DMS53 treated with DMSO at 0.1 percent for 48 hours (cell line): ENCODE data around the gene RBM12.

Source experiments
- DNase-seq: peaks from one replicate; lab custom pipeline; 2025; ENCODE audit not compliant: unreplicated experiment; lab: John Stamatoyannopoulos, UW

The RBM12 gene

GRCh38 chr20:35654415-35654814 lies 10.3 kb downstream of the RBM12 start:
- no peak for DNase-seq

- DNase-seq = no peak
Observed at GRCh38 chr20:35653893-35654292, 10.8 kb downstream of the RBM12 start.

DNA sequence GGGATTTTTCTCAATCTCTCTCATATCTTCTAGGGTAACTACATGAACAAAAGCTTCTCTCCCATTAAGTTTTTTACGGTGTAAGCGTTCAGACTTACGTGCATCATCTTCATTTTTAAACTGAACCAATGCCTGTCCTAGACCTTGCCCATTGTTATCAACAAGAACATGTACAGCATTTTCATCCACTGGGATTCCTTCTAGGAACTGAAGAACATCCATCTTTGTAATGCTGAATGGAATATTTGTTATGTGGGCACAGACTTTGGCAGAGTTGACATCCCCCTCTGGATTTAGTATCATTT lies 11.3 kb downstream of the RBM12 start:
- DNase-seq = no peak

DNA sequence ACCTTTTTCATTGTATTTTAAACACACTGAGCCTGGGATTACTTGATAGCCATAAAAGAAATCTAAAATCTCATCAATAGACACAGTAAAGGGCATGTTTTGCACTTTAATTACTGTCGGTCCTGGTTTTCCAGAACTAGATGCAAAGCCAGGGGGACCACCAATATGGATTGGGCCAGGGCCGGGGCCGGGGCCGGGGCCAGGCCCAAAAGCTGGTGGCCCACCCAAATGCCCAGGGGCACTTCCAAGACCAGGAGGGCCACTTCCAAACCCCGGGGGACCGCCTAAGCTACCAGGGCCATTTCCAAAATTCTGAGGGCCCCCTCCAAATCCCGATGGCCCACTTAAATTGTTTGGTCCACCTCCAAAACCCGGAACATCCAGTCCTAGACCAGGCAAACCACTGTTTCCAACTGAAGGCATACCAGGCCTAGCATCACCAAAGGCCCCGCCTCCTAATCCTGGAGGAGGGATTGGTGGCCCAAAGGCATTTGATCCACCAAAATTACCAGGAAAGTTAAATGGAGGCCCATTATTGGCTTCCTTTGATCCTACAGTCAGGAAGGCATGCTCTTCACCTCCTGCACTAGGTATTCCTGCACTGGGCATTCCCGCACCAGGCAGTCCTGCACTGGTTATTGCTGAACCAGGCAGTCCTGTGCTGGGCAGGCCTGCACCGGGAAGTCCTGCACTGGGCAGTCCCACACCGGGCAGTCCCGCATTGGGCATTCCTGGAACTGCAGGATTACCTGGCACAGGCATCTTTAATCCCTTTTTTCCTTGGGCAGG lies 11.9 kb downstream of the RBM12 start:
- no peak for DNase-seq

DNA sequence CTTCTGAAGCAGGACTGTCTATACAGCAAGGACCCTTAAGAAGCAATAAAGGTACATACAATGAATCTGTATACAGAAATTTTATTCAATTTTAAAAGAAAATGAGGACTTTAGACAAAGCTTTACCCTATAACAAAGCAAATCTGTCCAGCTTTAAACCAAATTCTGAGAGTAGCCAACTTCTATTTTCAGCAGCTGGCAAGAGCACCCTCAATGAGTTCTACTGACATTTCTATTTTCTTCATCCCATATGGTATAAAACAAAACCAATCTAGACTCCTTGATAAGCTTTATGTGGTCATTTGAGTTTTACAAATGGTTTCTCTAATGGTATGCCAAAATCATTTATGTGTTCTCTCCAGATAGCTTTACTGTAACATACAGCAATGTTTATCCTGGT lies 12.7 kb downstream of the RBM12 start:
- no peak for DNase-seq

DNA sequence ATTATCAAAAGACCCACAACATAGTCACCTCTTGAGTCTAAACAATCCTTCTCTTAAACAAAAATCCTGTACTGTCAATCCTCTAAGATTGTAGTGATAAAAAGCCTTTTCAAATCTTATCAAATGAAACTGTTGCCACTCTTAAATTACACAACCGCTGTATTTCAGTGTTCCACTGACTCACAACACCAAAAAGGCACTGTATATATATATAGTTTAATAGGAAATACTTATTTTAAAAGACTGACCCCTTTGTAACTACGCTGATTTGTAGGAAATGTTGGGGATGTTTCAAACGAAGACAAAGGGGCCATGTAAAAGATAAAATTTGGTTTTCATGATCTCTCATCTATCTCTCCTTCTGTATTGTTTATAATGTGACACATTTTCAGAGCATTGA lies 14.1 kb downstream of the RBM12 start:
- DNase-seq = no peak

DNA sequence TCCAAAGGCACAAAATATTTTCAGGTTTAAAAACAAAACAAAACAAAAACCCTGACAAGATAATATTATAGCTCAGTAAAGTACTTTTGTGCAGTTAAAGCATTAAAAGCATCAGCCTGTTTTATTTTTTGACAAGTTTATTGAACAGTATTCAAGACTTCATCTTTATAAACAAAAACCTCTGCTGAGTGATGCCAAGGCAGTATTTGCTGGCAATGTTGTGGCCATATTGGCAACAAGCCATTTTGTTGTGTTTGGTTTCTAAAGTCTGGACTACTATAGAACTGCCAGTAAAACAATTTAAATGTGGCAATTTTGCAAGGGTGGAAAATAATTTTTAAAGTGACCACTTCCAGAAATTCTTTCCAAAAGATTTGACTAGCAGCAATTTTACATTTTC lies 15.9 kb downstream of the RBM12 start:
- no peak for DNase-seq

GRCh38 chr20:35644806-35645205 lies 19.9 kb downstream of the RBM12 start:
- no peak for DNase-seq

DNA sequence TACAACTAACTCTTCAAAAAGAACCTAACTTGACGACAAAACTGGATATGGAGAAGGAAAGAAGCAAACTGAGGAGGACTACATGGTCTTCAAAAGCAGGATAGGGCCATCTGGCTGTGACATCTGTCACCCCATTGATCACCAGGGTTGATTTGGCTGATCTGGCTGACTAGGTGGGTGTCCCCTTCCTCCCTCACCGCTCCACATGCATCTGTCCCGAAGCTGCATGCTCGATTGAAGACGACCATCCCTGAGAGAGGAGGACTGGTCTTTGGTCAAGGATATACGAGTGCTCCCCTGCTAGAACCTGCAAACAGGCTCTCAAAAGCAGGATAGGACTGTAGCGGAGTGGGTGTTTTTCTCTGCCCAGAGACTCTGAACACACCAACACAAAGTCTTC lies 21.7 kb downstream of the RBM12 start:
- no peak for DNase-seq

DNA sequence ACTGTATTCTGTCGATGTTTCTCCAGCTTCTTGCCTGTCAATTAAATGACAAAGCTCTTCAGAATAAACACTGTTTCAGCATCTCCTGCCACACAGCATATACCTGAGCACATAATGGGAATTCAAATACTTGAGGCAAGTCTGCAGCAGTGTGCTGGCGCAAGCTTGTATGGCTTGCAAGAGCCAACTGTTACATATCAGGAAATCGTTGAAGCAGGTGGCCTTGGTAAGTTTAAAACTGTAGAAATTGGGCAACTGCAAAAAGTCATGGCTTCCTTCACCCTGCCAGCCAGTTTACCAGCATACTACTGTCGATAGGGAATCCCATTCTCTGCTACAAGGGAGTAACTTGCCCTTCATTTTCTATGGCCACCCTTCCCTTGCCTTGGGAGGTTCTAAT lies 23.0 kb downstream of the RBM12 start:
- DNase-seq = no peak

DNA sequence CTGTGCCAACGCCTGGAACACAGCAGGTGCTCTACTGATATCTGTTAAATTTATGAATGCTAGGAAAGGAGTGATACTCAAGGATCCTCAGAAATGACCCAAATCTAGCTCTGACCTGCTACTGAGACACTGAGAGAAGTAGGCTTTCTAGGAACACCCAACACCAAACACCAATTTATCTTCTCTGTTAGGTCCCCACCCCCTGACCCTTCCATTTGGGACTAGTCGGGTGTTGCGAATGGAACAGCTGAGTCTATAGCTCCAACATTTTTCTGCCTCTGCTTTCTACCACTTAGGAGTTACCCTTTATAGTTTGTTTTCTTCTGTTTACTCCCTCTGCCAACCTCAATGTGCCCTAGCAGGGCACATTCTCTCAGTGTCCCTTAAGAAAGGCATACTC lies 24.0 kb downstream of the RBM12 start:
- no peak for DNase-seq

- no peak for DNase-seq
Observed at GRCh38 chr20:35638751-35639150, 25.9 kb downstream of the RBM12 start.

DNA sequence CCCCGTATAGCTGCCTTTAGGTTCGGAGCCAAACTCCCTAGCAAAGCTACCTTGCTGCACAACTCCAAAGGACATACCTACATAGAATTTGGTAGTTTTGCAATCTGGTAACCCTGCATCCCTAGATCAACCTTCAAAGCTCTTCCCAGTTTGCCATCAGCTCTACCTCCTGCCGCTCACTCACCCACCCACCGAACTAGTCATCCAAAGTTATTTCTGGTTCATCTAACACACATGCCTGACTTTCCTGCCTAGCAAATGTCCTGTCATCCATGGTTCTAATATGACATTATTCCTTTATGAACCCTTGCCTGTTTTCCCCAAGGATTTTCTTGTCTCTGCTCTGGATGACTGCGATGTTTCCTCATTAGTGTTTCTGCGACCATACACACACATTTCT lies 27.4 kb downstream of the RBM12 start:
- DNase-seq = no peak

GRCh38 chr20:35636095-35636494 lies 28.6 kb downstream of the RBM12 start:
- no peak for DNase-seq

- no peak for DNase-seq
Observed at GRCh38 chr20:35635652-35636051, 29.0 kb downstream of the RBM12 start.

DNA sequence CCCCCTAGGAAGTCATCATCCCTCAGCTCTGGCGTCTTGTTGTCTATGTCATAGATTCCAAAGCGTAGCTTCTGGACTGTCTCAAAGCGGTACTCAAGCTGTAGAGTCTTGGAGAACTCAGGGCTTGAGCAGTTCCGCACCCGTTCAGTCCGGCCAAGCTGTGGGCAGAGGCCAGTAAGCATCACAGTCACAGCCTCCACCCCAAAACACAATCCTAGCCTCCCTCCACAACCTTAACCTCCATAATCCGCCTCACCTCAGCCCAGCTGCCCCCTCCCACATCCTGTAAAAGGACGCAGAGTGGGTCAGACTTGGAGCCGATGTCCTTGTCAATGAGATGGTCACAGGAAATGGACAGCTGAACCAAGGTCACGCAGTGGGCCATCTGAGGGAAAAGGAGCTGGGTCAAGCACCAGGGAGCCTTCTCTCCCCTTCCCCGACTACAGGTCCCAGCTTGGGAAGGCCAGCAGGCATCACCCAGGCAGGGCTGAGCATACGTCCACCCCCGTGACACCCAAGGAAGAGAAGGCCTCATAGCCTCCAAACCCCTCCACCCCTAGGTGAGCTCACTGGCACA lies 32.1 kb downstream of the RBM12 start:
- no peak for DNase-seq

- no peak for DNase-seq
Observed at GRCh38 chr20:35630636-35631035, 34.1 kb downstream of the RBM12 start.

GRCh38 chr20:35629427-35630145 lies 35.1 kb downstream of the RBM12 start:
- no peak for DNase-seq

DNA sequence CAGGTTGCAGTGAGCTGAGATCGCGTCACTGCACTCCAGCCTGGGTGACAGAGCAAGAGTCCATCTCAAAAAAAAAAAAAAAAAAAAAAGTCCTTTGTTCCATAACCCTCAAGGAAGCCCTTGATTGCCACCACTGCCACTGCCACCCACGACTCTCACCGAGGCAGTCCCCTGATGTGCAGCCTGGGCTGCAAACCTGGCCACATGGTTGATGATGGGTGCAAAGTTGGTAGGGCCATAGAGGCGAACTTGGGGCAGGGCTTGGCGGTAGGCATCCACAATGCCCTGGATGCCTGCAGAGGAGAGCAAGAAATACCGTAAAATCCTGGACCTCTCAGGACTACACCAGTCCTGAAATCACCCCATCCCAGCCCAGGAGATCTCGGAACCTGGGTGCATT lies 37.6 kb downstream of the RBM12 start:
- no peak for DNase-seq

- DNase-seq = no peak
Observed at GRCh38 chr20:35626386-35627001, 38.2 kb downstream of the RBM12 start.

DNA sequence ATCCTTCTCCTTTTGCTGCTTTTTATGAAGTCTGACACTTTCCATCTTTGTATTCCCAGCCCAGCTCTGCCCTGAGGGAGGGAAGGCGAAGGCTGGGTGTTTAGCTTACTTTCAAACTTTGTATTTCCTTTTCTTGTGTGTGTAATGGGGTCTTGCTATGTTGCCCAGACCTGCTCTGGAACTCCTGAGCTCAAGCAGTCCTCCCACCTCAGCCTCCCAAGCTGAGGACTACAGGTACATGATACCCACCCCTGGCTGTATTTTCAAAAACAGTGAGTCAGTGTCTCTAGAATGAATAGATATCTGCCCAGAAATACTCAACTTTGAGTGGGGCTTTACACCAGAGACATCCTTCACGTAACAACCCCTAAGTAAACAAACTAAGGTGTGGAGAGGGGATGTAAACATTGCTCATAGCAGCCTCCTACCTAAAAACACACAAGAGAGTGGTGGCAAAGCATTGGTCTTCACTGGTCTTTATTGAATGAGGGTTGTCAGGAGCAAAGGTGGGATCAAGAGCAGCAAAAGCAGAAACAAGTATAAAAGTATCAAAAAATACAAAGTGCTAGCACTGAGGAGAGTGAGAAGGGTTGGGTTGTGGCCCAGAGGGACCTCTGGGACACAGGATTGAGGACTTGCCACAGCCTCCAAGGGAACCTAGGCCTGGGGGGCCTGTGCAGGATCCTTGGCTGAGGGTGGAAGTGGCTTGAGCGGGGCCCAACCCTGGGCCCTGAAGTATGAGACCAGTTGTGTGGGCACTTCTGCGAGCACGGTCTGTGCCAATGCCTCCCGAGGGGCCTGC lies 38.9 kb downstream of the RBM12 start:
- peak; percentile 87 for DNase-seq
